GM18526 (cell line): ENCODE measurements around the gene FRAT1.

Experiments used
- POLR2A ChIP-seq: IDR thresholded peaks from 3 replicates; pipeline ENCODE4 v1.6.1; 2011; ENCODE audit not compliant: insufficient read length; ENCODE audit errors: extremely low read depth

The FRAT1 gene

DNA sequence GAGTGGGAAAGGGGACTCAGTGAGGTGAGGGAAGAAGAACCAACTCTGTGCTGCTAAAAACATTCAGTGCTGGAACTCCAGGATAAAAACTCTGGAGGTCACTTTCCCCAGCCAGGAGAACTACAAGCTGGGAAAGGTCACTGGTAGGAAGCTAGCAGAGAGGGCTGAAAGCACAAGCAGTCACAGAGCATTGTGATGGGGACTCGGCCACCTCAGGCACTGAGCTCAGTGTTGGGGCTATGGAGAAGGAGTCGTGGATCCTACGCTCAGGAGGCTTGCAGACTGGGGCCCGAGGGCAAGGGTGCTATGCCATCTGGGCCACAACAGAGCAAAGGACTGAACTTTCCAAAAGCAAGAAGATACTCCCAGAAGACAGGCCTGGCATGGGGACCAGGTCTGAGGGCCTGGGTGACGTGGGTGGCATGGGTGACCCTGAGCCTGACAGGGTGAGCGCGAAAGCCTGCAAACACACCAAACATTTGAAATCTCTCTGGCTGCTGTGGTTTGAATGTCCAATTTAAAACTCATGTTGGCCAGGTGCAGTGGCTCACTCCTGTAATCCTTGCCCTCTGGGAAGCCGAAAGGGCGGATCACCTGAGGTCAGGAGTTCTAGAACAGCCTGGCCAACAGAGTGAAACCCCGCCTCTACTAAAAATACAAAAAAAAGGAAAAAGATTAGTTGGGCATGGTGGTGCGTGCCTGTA, 16.8 kb upstream of the FRAT1 start:
- no peak for TF ChIP-seq POLR2A

DNA sequence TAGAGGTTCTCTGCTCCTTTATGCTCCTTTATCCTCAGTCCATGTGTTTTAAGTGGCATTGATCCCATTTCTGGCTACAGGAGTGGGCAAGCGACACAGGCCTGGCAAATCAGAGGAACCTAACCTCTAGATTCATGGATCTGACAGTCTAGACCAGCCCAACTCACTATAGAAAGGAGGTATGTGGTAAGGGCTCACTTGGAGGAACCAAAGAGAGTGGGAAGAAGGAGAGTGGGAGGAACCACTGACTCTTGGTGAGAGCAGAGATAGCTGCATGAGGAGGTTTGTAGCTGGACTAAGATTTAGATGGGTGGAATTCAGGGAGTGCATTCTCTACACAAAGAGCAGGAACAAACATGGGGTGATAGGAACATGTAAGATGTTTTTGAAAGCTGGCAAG, 11.6 kb upstream of the FRAT1 start:
- no peak for TF ChIP-seq POLR2A

DNA sequence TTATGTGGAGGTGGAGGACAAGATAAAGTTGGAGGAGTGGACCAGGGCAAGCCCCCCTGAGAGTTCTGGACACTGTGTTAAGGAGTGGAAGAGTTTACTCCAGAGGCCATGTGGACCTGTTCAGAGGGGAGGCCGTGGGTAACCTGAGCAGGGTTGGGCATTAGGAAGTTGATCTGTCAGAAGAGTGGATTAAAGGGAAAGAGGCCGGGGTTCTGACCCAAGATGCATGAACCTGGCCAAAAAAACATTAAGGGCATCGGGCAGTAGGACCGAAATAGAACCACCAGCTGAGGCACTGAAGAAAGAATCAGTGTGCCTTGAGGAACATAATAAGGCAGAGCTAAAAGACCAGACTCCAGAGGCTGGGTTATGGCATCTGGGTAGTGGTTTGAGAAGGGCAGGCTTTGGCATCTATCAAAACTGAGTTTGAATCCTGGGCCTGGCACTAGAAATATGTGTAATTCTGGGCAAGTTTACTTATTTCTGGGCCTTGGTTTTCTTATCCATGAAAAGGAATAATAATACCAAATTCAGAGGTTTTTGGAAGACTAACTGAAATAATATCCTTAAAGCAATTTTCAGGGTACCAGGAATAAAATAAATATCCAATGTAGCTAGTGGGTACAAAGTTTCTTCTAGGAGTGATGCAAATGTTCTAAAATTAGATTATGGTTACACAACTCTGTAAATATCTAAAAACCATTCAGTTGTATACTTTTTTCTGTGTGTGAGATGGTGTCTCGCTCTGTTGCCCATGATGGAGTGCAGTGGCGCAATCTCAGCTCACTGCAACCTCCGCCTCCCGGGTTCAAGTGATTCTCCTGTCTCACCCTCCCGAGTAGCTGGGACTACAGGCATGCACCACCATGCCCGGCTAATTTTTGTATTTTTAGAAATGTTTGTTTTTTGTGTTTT, 10.9 kb upstream of the FRAT1 start:
- no peak for TF ChIP-seq POLR2A

DNA sequence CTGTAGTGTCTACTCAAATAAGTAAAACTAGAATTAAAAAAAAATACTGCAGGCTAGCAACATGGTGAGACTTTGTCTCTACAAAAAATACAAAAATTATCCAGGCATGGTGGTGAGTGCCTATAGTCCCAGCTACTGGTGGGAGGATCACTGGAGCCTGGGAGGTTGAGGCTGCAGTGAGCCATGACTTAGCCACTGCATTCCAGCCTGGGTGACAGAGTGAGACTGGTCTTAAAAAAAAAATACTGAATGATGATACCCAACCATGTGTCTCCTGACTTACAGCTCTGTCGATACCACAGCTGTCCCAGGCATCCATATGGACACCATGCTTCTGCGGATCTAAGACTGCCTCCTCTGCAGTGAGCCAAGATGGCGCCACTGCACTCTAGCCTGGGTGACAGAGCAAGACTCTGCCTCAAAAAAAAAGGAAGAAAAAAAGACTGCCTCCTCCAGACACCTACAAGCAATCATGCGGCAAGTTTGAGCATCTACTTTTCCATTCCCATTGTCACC, 7.9 kb upstream of the FRAT1 start:
- TF ChIP-seq POLR2A: no peak

DNA sequence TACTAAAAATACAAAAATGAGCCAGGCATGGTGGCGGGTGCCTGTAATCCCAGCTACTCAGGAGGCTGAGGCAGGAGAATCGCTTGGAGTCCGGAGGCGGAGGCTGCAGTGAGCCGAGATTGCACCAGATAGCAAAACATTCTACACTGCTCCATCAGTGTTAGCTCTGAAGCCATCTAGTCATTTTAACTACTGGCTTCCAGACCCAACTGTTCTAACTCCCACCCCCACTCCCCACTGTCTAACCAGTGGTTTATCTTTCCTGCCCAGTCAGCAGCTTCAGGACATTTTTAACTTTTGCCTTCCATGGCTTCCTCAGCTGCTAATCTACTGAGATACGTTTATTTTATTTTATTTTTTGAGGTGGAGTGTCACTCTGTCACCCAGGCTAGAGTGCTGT, 6.2 kb upstream of the FRAT1 start:
- no peak for TF ChIP-seq POLR2A

DNA sequence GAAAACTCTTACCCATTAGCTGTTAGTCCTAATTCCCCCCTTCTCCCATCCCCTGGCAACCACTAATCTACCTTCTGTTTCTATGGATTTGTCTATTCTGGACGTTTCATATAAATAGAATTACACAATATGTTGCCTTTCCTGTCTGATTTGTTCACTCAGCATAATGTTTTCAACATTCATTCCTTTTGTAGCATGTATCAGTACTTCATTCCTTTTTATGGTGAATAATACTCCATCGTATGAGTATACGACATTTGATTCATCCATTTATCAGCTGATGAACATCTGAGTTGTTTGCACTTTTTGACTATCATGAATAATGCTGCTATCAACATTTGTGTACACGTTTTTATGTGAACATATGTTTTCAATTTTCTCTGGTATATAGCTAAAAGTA, 4.4 kb upstream of the FRAT1 start:
- TF ChIP-seq POLR2A: no peak

DNA sequence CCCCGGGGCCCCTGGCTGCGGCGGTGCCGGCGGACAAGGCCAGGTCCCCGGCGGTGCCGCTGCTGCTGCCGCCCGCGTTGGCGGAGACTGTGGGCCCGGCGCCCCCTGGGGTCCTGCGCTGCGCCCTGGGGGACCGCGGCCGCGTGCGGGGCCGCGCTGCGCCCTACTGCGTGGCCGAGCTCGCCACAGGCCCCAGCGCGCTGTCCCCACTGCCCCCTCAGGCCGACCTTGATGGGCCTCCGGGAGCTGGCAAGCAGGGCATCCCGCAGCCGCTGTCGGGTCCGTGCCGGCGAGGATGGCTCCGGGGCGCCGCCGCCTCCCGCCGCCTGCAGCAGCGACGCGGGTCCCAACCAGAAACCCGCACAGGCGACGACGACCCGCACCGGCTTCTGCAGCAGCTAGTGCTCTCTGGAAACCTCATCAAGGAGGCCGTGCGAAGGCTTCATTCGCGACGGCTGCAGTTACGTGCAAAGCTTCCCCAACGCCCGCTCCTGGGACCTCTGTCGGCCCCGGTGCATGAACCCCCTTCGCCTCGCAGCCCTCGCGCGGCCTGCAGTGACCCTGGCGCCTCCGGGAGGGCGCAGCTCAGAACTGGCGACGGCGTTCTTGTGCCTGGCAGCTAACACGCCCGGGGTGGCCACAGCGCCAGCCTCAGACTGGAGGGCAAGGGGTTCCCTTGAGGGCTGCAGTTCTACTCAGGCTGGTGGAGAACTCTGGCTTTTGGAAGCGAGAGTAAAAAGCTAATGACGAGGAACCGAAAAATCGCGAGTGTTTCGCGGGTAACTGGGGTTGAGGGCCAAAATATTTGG, 804 bp downstream of the FRAT1 start:
- TF ChIP-seq POLR2A: no peak

DNA sequence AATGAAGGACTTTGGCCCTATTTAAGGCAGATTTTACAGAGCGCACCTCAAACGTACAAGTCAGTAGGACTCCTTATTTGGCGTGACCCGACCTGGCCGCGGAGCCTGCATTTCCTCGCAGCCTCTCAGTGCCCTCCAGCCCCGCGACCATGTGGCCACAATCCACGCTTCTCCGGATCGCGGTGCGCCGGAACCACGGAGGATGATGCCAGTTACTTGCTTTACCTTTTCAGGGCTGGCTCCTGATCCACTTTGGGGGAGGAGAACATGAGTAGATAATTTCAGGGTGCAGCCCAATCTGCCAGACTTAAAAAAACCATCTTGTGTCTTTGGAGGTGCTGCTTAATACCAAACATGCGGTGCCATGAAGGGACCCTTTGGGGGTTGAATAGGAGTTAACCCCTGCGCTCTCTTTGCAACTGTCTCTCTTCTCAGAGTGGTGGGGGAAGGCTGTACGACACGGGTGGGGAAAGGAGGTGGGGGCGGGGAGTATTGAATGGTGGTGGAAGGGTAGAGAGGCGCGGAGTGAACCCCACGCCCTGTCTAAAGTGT, 1.5 kb downstream of the FRAT1 start:
- TF ChIP-seq POLR2A: no peak

DNA sequence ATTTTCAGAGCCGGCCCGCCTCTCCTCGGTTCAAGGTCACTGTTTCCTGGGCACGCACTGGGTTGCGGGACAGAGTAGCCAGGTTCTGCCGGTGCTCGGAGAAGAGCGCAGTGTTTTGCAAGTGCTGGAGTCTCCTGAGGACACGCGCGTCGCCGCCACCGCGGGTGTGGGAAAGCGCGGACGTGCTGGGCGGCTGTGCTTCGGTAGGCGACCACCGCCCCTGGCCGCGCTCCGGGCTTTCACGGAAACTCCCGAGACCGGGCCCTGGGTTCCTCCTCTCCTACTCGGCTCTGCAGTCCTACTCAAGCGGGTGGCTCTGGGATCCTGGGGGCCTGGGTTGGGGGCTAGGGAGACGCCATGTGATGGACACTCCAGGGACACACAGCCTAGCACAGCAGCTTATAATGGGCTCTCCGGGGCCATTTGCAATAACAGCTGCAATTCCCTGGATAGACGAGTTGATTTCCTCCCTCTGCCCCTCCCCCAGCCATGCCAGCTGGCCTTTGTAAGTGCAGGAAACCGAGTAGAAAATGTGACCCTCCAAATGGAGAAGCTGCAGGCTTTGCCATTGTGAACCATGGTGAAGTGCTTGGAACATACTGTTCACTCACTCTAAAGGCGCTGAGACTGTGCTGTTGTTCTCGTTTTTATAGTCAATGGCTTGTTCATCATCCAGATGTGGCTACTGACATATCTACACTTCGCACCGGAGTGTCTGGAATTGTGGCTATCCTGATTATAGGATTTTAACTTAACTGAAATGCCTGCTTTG, 2.1 kb downstream of the FRAT1 start:
- TF ChIP-seq POLR2A: no peak

DNA sequence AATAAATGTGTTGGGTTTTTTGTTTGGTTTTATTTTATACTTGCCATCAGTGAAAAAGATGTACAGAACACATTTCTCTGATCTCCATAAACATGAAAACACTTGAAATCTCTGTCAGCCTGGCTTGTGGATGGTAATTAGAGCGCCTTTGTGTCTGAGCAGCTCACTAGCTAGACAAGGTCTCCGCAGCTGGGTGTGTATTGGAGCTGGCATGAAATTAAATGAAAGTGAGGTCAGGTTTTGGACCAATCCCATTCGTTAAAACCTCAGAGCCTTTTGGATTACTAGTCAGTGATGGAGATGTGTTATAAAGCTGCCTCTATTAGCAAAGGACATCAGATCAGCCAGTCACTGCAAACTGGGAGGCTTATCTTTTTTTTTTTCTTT, 2.7 kb downstream of the FRAT1 start:
- no peak for TF ChIP-seq POLR2A

DNA sequence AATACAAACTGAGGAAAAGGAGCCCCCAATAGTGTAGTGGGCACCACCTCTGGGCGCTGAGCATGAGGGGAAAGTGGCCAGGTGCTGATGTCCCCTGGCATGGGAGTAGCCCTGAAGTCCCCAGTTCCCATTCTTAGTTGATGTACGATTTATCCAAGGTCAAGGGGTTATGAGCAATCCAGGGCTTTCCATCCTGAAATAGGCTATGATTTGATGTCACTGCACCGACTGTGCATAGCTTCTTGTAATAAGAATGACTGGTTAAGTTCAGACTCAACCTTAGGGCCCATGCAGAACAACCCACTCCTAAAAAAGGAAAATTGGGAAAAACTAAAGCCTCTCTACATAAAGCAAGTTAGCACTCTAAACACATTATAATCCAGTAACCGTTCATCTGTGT, 4.4 kb downstream of the FRAT1 start:
- TF ChIP-seq POLR2A: no peak

DNA sequence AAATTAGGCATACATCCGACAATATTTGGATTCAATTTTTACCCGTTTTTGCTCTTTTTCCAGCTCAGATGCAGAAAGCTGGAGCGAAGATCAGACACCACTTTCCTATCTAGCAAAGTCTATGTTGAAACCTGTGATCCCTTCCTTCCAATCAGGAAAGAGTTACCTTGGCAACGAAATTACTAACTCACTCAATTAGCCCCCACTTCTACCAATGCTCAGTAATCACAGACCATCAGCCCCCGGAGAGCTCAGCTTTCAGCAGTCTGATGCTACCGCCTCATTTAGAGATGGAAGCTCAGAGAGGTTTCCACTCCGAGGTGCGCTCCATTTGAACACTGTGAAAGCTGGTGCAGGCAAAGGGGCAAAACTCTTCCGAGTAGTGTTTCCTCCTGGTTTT, 6.7 kb downstream of the FRAT1 start:
- no peak for TF ChIP-seq POLR2A

DNA sequence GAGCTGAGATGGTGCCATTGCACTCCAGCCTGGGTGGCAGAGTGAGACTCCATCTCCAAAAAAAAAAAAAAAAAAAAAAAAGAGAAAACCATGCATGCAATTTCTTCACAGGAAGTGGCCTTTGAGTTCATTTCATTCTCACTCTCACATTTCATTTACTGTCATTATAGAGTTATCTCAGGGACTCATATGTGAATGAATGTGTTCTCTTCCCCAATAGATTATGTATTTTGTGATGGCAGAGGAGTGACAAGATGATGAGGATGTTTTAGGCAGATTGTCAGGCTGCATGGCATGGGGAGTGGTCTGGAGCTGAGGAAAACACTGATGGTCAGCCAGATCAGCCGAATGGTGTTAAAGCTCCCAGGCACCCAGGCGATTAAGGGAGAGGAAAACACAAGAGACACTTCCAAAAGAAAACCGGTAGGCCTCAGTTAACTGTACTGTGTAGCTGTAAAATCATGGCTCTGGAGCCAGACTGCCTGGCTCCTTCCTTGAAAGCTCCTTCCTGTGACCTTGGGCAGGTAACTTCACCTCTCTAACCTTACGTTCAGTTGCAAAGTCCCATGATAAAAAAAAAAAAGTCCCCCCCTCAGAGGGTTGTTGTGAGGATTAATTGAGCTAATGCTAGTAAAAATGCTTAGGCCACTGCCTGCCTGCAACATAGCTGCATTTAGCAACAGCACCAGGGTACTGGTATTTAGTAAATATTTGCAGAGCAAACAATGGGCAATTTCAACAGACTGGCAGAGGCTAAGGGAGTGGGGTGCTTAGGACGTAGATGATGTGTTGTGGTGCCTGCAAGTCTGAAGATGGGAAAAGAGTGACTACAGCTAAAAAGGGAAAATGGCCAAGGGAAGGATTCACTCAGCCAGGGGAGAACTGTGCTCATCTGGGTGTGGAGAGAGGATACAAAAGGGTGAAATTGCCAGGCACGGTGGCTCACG, 8.6 kb downstream of the FRAT1 start:
- TF ChIP-seq POLR2A: no peak
